Activated T-helper 1 cell treated with Interleukin-2 at 50 U/mL for 16 hours (primary cell): ENCODE results near the gene NUP107.
A peak's percentile ranks its signal among the peaks of the same experiment; 100 is the strongest.

Experiments
- DNase-seq: peaks from one replicate; pipeline ENCODE4 v3.0.0-alpha.2; 2020; ENCODE audit warnings: low read depth

NUP107 gene

DNA sequence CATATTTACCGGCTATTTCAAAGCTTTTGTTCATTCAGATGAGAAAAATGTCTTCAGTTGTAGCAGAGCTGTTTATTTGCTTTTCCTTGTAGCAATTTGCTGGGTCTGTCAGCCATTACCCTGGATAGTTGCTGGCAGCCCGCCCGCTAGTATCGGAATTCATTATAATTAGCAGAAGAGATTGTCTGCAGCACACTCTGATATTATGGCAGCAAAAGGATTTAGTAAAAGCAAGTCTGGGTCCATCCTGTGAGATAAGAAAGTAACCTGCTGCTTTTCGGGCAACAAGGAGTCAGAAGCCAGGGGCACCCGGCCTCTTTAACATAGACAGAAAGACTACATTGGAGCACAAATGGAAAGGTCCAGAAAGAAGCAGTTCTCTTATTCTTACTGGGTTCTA, 53.1 kb downstream of the NUP107 start:
- DNase-seq, result no peak

DNA sequence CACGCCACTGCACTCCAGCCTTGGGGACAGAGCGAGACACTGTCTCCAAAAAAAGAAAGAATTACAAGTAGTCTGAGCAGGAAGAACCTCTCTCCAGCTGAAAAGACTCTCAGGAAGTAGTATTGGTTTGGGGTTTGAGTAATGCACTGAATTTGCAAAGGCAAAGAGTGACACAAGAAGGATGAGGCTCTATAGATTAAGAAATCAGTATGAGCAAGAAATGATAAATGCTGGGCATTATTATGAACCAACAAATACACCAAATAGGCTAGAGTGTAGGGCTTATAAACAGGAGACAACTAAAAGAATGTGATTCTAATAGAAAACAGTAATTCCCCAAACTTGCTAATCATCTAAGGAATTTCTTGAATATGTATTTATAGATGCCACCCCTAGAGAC, 56.6 kb downstream of the NUP107 start:
- DNase-seq, result no peak

DNA sequence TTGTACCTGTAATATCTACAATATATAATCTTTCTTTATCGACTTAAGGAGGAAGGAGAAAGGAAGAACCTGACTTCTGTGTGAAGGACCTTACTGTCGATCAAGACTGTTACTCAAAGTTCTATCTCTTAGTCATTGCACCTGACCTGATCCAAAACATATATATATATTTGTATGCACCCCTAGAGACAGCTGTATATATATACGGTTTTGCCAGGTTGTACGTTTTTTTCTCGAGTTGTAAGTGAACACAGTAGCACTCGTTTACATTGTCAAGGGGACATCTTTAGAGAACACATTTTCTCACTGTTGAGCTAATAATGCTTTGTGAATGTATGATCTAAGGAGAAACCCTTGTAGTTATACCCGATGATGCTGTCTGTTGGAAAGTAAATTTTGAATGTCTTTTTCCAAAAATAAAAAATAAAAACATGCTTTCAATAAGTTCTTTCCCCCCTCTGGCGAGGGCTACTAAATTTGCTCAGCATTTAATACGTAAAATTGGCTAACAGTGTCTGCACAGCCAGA, 58.7 kb downstream of the NUP107 start:
- no peak for DNase-seq

DNA sequence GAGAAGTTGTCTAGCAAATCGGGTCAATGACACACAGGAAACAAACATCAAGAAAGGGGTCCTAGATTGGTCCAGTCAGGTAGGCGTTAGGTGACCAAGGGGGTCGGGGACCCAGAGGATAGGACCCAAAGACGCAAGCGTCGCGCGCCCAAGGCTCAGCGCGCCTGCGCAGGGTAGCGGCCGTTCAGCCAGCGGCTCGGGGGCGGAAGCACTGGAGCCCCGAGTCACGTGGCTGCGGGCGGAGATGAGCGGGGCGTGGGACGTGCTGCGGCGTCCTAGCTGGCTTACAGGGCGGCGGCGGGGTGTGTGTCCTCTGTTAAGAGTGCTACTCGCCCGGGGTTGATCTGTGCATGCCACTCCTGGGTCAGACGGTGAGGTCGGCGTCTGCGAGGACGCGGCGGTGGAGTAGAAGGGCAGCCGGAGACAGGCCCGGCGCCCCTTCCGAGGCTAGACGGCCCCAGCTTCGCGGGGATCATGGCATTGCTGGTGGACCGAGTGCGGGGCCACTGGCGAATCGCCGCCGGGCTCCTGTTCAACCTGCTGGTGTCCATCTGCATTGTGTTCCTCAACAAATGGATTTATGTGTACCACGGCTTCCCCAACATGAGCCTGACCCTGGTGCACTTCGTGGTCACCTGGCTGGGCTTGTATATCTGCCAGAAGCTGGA, 59.3 kb downstream of the NUP107 start, which contains the start of gene SLC35E3:
TSS of gene SLC35E3 (plus strand) at position 273 of the 668 bp plus-strand sequence. CDS start at position 475, 202 bp downstream.
- peak; percentile 87 for DNase-seq

- peak; percentile 4 for DNase-seq
Measured at GRCh38 chr12:68746572-68747180, 59.9 kb downstream of the NUP107 start.

- no peak for DNase-seq
Measured at GRCh38 chr12:68749443-68749842, 62.7 kb downstream of the NUP107 start.

- no peak for DNase-seq
Measured at GRCh38 chr12:68749861-68750260, 63.1 kb downstream of the NUP107 start.

DNA sequence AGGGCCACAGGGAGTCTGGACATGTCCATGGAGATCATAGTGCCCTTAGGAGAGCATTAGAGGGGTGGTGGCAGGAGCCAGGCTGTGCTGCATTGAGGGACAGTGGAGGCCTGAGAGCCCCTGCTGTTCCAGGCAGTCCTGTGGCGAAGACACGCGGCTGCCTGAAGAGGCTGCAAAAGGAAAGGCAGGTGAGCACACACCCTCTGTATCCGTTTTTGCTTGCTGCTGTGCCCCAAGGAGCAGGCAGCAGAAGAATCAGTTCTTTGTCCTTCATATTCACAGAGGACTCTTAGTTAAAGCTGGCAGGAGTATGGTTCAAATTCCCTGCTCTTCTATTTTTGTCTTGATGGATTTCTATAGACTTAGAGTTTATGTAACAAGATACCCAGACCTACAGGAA, 63.7 kb downstream of the NUP107 start:
- no peak for DNase-seq

GRCh38 chr12:68755536-68756243, 68.9 kb downstream of the NUP107 start:
- DNase-seq, result no peak

- no peak for DNase-seq
Measured at GRCh38 chr12:68759852-68760251, 73.1 kb downstream of the NUP107 start.

- no peak for DNase-seq
Measured at GRCh38 chr12:68760806-68761441, 74.1 kb downstream of the NUP107 start.

- DNase-seq, result no peak
Measured at GRCh38 chr12:68761442-68761812, 74.6 kb downstream of the NUP107 start.

DNA sequence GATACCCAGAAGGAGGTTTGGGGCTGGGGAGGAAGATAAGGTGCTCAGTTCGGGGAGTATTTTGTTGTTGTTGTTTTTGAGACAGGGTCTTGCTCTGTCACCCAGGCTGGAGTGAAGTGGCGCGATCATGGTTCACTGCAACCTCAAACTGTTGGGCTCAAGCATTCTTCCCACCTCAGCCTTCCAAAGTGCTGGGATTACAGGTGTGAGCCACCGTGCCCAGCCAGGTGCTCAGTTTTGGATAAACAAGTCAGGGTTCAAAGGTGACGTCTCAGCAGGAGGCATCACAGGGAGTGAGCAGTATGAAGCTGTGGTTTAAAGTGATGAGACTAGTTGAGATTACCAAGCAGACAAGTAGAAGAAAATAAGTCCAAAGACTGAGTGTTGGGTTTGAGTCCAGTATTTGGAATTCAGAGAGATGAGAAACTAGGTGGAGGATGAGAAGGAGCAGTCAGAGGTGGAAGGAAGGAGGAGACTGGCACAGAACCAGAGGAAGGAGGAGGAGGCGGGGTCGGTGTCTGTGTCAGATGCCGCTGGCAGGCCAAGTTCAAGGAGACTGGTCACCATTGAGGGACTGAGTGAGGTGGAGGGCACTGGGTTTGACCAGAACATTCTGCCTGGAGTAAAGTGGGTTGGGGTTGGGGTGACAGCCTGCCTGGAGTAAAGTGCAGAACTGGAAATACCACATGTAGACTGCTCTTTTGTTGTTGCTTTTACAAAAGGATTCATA, 75.3 kb downstream of the NUP107 start:
- no peak for DNase-seq

- no peak for DNase-seq
Measured at GRCh38 chr12:68762691-68763090, 75.9 kb downstream of the NUP107 start.

GRCh38 chr12:68765696-68766095, 78.9 kb downstream of the NUP107 start:
- no peak for DNase-seq

DNA sequence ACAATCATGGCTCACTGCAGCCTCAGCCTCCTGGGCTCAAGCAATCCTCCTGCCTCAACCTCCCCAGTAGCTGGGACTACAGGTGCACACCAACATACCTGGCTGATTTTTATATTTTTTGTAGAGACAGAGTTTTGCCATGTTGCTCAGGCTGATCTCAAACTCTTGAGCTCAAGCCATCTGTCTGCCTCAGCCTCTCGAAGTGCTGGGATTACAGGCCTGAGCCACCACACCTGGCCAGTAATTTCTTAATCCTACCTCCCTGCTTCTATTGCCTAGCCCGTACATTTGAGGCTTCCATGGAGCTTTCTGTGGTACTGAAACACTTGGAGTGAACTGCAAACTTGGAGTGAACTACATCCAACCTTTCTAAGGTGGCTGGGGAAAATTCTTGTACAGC, 79.9 kb downstream of the NUP107 start:
- DNase-seq, result no peak

GRCh38 chr12:68767191-68767590, 80.4 kb downstream of the NUP107 start:
- no peak for DNase-seq

GRCh38 chr12:68768431-68768939, 81.7 kb downstream of the NUP107 start:
- no peak for DNase-seq

GRCh38 chr12:68769941-68770340, 83.2 kb downstream of the NUP107 start:
- no peak for DNase-seq

GRCh38 chr12:68771223-68771925, 84.6 kb downstream of the NUP107 start:
- DNase-seq, result no peak

- no peak for DNase-seq
Measured at GRCh38 chr12:68772714-68773113, 85.9 kb downstream of the NUP107 start.
